HG03045 (cell line): ENCODE results near the gene DIABLO.
"Not testable (repeated sequence)": the region's sequence is repeated elsewhere in the genome, so short reads cannot be mapped to it uniquely, and the experiment has no call there.

Experiments used
- ATAC-seq: cut with Tn5 transposase; IDR thresholded peaks from one replicate; pipeline ENCODE4 v1.9.1; 2021; ENCODE audit warnings: mild to moderate bottlenecking, moderate library complexity; ENCODE audit not compliant: unreplicated experiment

Gene DIABLO

DNA sequence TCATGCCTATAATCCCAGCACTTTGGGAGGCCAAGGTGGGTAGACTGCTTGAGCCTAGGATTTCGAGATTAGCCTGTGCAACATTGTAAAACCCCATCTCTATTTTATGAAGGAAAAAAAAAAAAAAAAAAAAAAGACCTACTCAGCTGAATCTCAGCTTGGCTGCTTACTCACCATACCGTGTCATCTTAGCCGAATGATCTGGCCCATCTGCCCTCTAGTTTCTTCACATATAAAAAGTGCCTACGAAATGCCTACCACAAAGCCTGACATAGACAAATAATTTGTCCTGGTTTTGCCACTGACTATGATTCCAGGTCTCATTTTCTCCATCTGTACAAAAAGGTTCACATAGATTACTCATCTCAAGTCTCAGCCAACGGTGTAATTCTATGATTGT, 10.1 kb downstream of the DIABLO start:
- no peak for ATAC-seq

- ATAC-seq: no peak
Measured at GRCh38 chr12:122208073-122208820, 17.6 kb downstream of the DIABLO start.

DNA sequence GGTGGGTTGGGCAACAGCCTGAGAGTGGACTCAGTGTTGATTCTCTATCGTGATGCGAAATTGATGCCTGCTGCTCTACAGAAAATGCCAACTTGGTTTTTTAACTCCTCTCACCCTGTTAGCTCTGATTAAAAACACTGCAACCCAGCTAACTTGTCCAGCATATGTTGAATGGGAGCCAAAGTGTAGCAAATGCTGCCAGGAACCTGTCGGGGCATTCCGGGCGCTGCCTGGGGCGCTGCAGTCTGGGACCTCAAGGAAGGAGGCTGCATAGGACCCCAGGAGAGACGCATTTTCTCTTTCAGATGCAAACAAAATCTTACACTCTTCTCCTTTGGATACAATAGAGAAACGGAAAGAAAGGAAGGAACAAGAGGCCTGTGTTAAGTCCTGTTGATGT, 18.5 kb downstream of the DIABLO start:
- no peak for ATAC-seq

DNA sequence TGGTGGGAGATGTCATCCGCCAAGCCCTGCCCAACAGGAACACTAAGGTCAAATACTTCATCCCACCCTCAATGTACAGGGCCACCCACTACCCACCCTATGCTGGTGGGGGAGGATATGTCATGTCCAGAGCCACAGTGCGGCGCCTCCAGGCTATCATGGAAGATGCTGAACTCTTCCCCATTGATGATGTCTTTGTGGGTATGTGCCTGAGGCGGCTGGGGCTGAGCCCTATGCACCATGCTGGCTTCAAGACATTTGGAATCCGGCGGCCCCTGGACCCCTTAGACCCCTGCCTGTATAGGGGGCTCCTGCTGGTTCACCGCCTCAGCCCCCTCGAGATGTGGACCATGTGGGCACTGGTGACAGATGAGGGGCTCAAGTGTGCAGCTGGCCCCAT, 18.9 kb downstream of the DIABLO start:
- ATAC-seq: no peak

DNA sequence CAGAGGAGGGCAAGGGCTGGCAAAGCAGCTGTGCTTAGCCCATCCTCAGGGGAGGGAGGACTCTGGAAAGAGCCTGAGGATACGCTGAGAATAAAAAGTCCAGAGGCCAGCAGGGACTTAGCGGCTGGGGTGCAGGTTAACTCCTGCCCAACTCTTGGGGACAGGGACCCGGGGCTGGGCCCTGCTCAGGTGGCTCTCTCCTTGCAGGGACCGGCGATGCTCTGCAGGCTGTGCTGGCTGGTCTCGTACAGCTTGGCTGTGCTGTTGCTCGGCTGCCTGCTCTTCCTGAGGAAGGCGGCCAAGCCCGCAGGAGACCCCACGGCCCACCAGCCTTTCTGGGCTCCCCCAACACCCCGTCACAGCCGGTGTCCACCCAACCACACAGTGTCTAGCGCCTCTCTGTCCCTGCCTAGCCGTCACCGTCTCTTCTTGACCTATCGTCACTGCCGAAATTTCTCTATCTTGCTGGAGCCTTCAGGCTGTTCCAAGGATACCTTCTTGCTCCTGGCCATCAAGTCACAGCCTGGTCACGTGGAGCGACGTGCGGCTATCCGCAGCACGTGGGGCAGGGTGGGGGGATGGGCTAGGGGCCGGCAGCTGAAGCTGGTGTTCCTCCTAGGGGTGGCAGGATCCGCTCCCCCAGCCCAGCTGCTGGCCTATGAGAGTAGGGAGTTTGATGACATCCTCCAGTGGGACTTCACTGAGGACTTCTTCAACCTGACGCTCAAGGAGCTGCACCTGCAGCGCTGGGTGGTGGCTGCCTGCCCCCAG, 19.6 kb downstream of the DIABLO start:
- ATAC-seq: no peak

- no peak for ATAC-seq
Measured at GRCh38 chr12:122205053-122205925, 20.6 kb downstream of the DIABLO start.

DNA sequence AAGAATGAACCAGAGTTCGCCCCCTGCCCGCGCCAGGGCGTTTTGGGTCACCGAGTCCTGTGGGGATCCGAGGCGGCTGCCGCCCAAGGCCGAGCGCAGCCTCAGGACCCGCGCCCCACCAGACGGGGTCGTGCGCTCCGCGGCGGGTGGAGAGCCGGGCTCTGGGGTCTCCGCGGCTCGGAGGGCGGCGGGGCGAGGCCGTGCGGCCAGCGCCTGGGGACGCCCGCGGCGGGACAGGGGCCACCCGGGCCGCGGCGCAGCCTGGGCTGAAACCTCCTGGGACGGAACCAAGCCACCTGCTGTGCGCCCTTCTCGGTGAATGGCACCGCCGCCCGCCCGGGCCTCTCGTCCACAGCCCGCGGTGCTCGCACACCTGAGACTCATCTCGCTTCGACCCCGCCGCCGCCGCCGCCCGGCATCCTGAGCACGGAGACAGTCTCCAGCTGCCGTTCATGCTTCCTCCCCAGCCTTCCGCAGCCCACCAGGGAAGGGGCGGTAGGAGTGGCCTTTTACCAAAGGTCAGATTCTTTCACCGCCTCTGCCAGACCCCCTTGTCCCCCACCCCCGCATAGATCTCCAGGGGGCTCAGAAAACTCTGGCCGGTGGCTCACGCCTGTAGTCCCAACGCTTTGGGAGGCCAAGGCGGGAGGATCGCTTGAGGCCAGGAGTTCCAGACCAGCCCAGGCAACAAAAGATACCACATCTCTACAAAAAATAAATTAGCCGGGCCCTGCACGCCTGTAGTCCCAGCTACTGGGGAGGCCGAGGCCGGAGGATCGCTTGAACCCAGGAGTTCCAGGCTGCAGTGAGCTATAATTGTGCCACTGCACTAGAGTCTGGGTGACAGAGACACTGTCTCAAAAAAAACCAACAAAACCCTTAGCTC, 21.4 kb downstream of the DIABLO start:
- ATAC-seq: peak; percentile 17

DNA sequence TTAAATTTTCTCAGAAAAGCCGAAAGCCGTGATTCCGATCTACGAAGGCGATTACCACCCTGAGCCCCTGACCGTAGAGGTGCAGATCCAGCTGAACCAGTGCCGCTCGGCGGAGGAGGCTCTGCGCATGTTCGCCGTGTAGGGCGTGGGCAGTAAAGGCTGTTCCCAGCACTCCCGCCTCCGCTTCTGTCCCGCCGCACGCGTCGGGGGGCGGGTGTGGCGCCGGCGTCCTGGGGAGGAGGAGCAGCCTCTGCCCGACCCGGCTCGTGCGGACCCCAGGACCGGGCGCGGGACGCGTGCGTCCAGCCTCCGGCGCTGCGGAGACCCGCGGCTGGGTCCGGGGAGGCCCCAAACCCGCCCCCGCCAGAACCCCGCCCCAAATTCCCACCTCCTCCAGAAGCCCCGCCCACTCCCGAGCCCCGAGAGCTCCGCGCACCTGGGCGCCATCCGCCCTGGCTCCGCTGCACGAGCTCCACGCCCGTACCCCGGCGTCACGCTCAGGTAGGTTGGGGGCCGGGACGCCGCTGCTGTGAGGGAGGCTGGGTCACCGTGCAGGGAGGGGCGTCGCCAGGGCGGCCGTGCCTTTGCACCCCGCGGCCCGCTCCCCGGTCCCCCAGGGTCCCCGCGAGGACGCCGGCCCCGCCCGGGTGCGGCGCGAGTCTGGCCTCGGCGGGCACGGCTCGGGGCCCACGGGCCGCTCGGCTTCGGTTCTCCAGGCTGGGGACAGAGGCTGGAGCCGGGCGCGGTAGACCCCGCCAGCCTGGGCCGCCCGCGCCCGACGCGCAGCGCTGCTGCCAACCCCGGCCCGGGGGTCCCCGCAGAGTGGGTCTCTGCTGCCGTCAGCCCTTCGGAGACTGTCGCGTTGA, 22.3 kb downstream of the DIABLO start, which contains the start of gene B3GNT4:
Gene B3GNT4, plus strand, starts transcription at position 409 of the 866 bp plus-strand sequence. CDS start 910 bp downstream, outside the sequence.
- ATAC-seq: peak; percentile 47

DNA sequence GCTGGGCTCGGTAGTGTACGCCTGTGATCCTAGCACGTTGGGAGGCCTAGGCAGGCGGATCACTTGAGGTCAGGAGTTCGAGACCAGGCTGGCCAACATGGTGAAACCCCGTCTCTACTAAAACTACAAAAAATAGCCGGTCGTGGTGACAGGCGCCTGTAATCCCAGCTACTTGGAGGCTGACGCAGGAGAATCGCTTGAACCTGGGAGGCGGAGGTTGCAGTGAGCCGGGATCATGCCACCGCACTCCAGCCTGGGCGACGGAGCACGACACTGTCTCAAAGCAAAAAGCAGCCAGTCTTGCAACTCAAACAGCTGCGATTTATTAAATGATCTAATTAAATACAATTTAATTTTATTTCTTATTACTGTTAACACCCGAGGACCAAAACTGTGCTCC, 23.0 kb downstream of the DIABLO start:
- ATAC-seq: not testable (repeated sequence)

- no peak for ATAC-seq
Measured at GRCh38 chr12:122202017-122202416, 23.8 kb downstream of the DIABLO start.

DNA sequence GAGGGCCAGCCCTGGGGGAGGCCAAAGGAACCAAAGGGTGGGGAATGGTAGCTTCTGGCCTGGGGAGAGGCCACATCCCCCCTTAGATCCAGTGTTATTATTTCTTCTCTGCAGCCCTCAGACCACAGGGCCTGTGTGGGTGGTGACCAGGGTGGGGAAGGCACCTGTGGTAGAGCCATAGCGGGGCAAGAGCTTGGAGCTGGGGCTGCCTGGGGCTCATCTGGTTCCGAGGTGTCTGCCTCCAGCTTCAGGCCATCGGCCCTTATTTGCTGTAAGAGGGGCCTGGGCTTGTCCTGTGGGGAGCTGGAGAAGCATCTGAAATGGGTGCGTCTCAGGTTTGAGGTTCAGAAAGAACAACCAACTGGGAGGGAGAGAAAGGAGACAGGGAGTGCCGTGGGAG, 24.5 kb downstream of the DIABLO start:
- ATAC-seq: no peak

- ATAC-seq: no peak
Measured at GRCh38 chr12:122200541-122201175, 25.2 kb downstream of the DIABLO start.

DNA sequence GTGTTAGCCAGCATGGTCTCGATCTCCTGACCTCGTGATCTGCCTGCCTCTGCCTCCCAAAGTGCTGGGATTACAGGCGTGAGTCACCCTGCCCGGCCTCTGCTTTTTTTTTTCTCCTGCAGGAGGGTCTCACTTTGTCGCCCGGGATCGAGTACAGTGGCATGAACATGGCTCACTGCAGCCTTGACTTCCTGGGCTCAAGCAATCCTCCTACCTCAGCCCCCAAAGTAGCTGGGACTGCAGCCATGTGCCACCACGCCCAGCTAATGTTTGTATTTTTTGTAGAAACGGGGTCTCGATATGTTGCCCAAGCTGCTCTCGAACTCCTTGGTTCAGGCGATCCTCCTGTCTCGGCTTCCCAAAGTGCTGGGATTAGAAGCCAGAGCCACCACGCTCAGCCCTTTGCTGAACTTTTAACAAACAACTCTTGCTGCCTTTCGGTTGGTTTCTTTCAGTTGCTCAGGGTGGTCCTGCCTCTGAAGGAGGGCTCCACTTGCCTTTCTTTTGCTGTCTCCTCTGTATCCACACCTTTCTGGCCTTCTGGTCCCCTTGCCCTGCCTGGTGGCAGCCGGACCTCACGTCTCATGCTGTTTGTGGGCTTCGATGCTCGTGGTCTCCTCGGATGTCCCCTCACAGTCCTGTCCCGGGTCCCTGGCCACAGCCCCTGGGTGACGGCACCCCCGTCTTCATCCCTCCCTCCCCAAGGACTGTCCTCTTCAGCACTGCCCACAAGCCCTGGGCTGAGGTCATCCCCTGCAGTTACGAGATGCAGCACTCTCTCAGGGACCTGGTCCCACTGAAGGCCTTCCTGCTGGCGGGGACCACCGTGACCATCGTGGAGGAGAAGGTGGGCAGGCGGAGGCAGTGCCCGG, 26.1 kb downstream of the DIABLO start:
- no peak for ATAC-seq

- no peak for ATAC-seq
Measured at GRCh38 chr12:122197612-122197966, 28.3 kb downstream of the DIABLO start.

- ATAC-seq: no peak
Measured at GRCh38 chr12:122195405-122195804, 30.4 kb downstream of the DIABLO start.

DNA sequence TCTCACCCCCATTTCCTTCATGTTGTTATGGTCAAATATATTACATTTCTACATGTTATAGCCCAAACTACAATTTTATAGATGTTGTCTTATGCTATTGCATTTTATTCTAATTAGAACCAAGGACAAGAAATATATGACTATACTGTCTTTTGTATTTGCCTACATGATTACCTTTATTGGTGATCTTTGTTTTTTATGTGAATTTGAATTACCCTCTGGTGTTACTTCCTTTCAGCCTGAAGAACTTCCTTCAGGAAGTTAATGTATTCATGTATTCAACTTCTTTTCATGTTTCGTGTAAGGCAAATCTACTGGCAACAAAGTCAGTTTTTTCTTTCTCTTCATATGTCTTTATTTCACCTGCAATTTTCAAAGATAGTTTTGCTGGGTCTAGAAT, 31.0 kb downstream of the DIABLO start:
- no peak for ATAC-seq

DNA sequence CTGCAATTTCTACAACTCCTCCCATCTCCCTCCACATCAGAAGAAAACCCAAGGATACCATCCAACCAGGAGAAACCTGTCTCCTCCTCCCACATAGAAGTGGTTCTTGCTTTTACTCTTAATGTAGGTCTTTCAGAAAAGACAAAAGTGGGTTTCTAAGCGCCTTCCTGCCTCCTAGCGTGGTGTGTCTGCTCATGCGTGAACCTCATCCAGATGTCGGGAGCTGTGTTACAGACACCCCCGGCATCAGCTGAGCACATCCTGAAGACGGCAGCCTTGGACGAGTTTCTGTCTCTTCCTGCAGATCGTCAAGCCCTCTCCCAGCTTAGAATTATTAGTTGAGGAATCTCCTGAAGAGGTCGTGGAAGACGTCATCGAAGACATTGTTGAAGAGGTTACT, 33.4 kb downstream of the DIABLO start:
- no peak for ATAC-seq
